Stimulated activated naive CD8-positive, alpha-beta T cell treated with anti-CD3 and anti-CD28 coated beads, Interleukin-15, amount 100 ng/mL, for 72 hours (primary cell): Measurements from ENCODE around the gene TBX1.

Source experiments
- ATAC-seq: fragments of 150-1000 bp; cut with Tn5 transposase; 2 replicates; pipeline ENCODE4 v1.10.0; 2021; ENCODE audit warnings: mild to moderate bottlenecking, moderate library complexity
- DNase-seq, 2 donors: peaks; one replicate each; pipeline ENCODE4 v3.0.0; 2021 to 2022
- H3K27ac Mint-ChIP-seq, 2 donors: one replicate each; pipeline ENCODE4 v1.8.0; 2022; ENCODE audit warnings: mild to moderate bottlenecking in 2 of 2, mixed read lengths in 2 of 2, moderate library complexity in 2 of 2
- H3K27me3 Mint-ChIP-seq: one replicate; pipeline ENCODE4 v1.8.0; 2022; ENCODE audit warnings: mixed read lengths
- H3K4me1 Mint-ChIP-seq: one replicate; pipeline ENCODE4 v1.8.0; 2022; ENCODE audit warnings: mild to moderate bottlenecking, mixed read lengths
- H3K4me3 Mint-ChIP-seq, 2 donors: one replicate each; pipeline ENCODE4 v1.8.0; 2022; ENCODE audit warnings: mild to moderate bottlenecking in 2 of 2, mixed read lengths in 2 of 2, moderate library complexity in 1 of 2
- H3K9me3 Mint-ChIP-seq, 2 donors: one replicate each; pipeline ENCODE4 v1.8.0; 2022; ENCODE audit warnings: mixed read lengths in 2 of 2

TBX1 gene

GRCh38 chr22:19730655-19731360 is 29.8 kb upstream of the TBX1 start:
- Mint-ChIP-seq H3K4me1 (peaks cover 10% of the 10 kb centered on the region), H3K4me3 (peak overlapping the region; percentile 80 to 89), H3K9me3 (no peaks in the 10 kb centered on the region), H3K27me3 (peaks cover under 1% of the 10 kb centered on the region), H3K27ac (no peak overlapping the region)
- ATAC-seq (peak; percentile 86), DNase-seq (peak; percentile 84 to 88)

- ATAC-seq = peak; percentile 13
- Mint-ChIP-seq H3K4me3 (peak overlapping the region in 1 of 2 donors; percentile 89), H3K27me3 (no peaks in the 10 kb centered on the region), H3K9me3 (no peaks in the 10 kb centered on the region), H3K4me1 (peaks cover 10% of the 10 kb centered on the region), H3K27ac (no peak overlapping the region)
- DNase-seq = no peak
Observed at GRCh38 chr22:19731361-19732135, 29.0 kb upstream of the TBX1 start.

GRCh38 chr22:19732403-19733113 is 28.0 kb upstream of the TBX1 start:
- Mint-ChIP-seq H3K27me3 (no peaks in the 10 kb centered on the region), H3K4me3 (no peak overlapping the region), H3K9me3 (no peaks in the 10 kb centered on the region), H3K27ac (no peak overlapping the region), H3K4me1 (peaks cover 10% of the 10 kb centered on the region)
- no peak for DNase-seq
- no peak for ATAC-seq

- no peaks in the 10 kb centered on the region for H3K27me3 Mint-ChIP-seq
- no peaks in the 10 kb centered on the region for H3K9me3 Mint-ChIP-seq
- ATAC-seq (no peak), DNase-seq (no peak)
- peaks cover 10% of the 10 kb centered on the region for H3K4me1 Mint-ChIP-seq
- H3K4me3 Mint-ChIP-seq = no peak overlapping the region
- no peak overlapping the region for H3K27ac Mint-ChIP-seq
Observed at GRCh38 chr22:19733755-19734154, 26.8 kb upstream of the TBX1 start.

- no peak overlapping the region for H3K27ac Mint-ChIP-seq
- no peaks in the 10 kb centered on the region for H3K9me3 Mint-ChIP-seq
- no peaks in the 10 kb centered on the region for H3K27me3 Mint-ChIP-seq
- peaks cover 10% of the 10 kb centered on the region for H3K4me1 Mint-ChIP-seq
- no peak overlapping the region for H3K4me3 Mint-ChIP-seq
- ATAC-seq = no peak
- no peak for DNase-seq
Observed at GRCh38 chr22:19734163-19734562, 26.4 kb upstream of the TBX1 start.

- Mint-ChIP-seq H3K4me3 (no peak overlapping the region), H3K9me3 (no peaks in the 10 kb centered on the region), H3K27me3 (no peaks in the 10 kb centered on the region), H3K4me1 (peaks cover 10% of the 10 kb centered on the region), H3K27ac (no peak overlapping the region)
- DNase-seq (no peak), ATAC-seq (no peak)
Observed at GRCh38 chr22:19734837-19735382, 25.7 kb upstream of the TBX1 start.

GRCh38 chr22:19735665-19736510 is 24.7 kb upstream of the TBX1 start:
- no peak for DNase-seq
- Mint-ChIP-seq H3K9me3 (no peaks in the 10 kb centered on the region), H3K27ac (peak overlapping the region in 1 of 2 donors; percentile 6), H3K4me1 (peaks cover 3% of the 10 kb centered on the region), H3K4me3 (no peak overlapping the region), H3K27me3 (no peaks in the 10 kb centered on the region)
- ATAC-seq = no peak

- Mint-ChIP-seq H3K27me3 (no peaks in the 10 kb centered on the region), H3K9me3 (no peaks in the 10 kb centered on the region), H3K4me1 (no peaks in the 10 kb centered on the region), H3K27ac (no peak overlapping the region), H3K4me3 (no peak overlapping the region)
- ATAC-seq = no peak
- no peak for DNase-seq
Observed at GRCh38 chr22:19737846-19738663, 22.5 kb upstream of the TBX1 start.

- DNase-seq (no peak), ATAC-seq (no peak)
- Mint-ChIP-seq H3K27ac (no peak overlapping the region), H3K9me3 (no peaks in the 10 kb centered on the region), H3K27me3 (no peaks in the 10 kb centered on the region), H3K4me3 (no peak overlapping the region), H3K4me1 (no peaks in the 10 kb centered on the region)
Observed at GRCh38 chr22:19738664-19739447, 21.7 kb upstream of the TBX1 start.

- Mint-ChIP-seq H3K27me3 (no peaks in the 10 kb centered on the region), H3K27ac (no peak overlapping the region), H3K4me1 (no peaks in the 10 kb centered on the region), H3K9me3 (no peaks in the 10 kb centered on the region), H3K4me3 (no peak overlapping the region)
- no peak for DNase-seq
- ATAC-seq = no peak
Observed at GRCh38 chr22:19739448-19739895, 21.1 kb upstream of the TBX1 start.

GRCh38 chr22:19739911-19740449 is 20.6 kb upstream of the TBX1 start:
- Mint-ChIP-seq H3K27ac (no peak overlapping the region), H3K4me1 (no peaks in the 10 kb centered on the region), H3K27me3 (no peaks in the 10 kb centered on the region), H3K9me3 (no peaks in the 10 kb centered on the region), H3K4me3 (no peak overlapping the region)
- DNase-seq (no peak), ATAC-seq (no peak)

- Mint-ChIP-seq H3K9me3 (no peaks in the 10 kb centered on the region), H3K4me1 (no peaks in the 10 kb centered on the region), H3K4me3 (no peak overlapping the region), H3K27me3 (no peaks in the 10 kb centered on the region), H3K27ac (no peak overlapping the region)
- DNase-seq (no peak), ATAC-seq (no peak)
Observed at GRCh38 chr22:19740586-19740985, 20.0 kb upstream of the TBX1 start.

- no peak overlapping the region for H3K4me3 Mint-ChIP-seq
- no peaks in the 10 kb centered on the region for H3K9me3 Mint-ChIP-seq
- H3K27me3 Mint-ChIP-seq = no peaks in the 10 kb centered on the region
- H3K27ac Mint-ChIP-seq = no peak overlapping the region
- ATAC-seq = no peak
- H3K4me1 Mint-ChIP-seq = no peaks in the 10 kb centered on the region
- no peak for DNase-seq
Observed at GRCh38 chr22:19741053-19741452, 19.5 kb upstream of the TBX1 start.
